A673 (cell line): ENCODE data around the gene CCDC85C. TPM values are rescaled to one million over a fixed set of nuclear protein-coding genes. Genes with fewer than 3 reads are reported as not detected.
A peak's percentile ranks its signal among the peaks of the same experiment; 100 is the strongest.

ENCODE experiments used
- BruUV-seq: library from RNA; stranded (reverse); fragments of 400-500 nt; replicated peaks from 2 replicates; lab custom pipeline; 2021; lab: Mats Ljungman, UMichigan
- CTCF ChIA-PET: fragments of 300-600 bp; sonication (Branson Sonifier 250); formaldehyde crosslinking; loops from one replicate; lab custom pipeline; 2022; ENCODE audit warnings: antibody characterized with exemption; lab: Charles Lee
- POLR2A ChIA-PET: fragments of 300-600 bp; sonication (Branson Sonifier 250); formaldehyde crosslinking; loops from one replicate; lab custom pipeline; 2022; ENCODE audit warnings: antibody characterized with exemption; ENCODE audit not compliant: low non-redundant PET; lab: Charles Lee
- DNase-seq: peaks from one replicate; pipeline ENCODE4 v3.0.0-alpha.2; 2015; ENCODE audit warnings: low spot score
- H3K27ac ChIP-seq: fragments of 200-600 bp; sonication (generic); 2 replicates; pipeline ENCODE4 v1.5.1; 2016; ENCODE audit warnings: mixed run types, low read depth, mild to moderate bottlenecking, mixed read lengths, antibody characterized with exemption, low read length; ENCODE audit not compliant: poor library complexity, severe bottlenecking
- H3K27me3 ChIP-seq: fragments of 200-600 bp; sonication (generic); replicated peaks from 2 replicates; pipeline ENCODE4 v1.6.1; 2017; ENCODE audit warnings: mixed run types, low read depth, mild to moderate bottlenecking, mixed read lengths, antibody characterized with exemption, low read length; ENCODE audit not compliant: insufficient read depth, poor library complexity
- H3K36me3 ChIP-seq: fragments of 200-600 bp; sonication (generic); 2 replicates; pipeline ENCODE4 v1.6.1; 2016; ENCODE audit warnings: mixed run types, mild to moderate bottlenecking, mixed read lengths, antibody characterized with exemption, low read length; ENCODE audit not compliant: insufficient read depth, poor library complexity, severe bottlenecking
- H3K4me1 ChIP-seq: fragments of 200-600 bp; sonication (generic); 2 replicates; pipeline ENCODE4 v1.6.1; 2017; ENCODE audit warnings: mixed run types, mild to moderate bottlenecking, mixed read lengths, antibody characterized with exemption, low read length; ENCODE audit not compliant: insufficient read depth, poor library complexity, severe bottlenecking
- H3K4me3 ChIP-seq: fragments of 200-600 bp; sonication (generic); 2 replicates; pipeline ENCODE4 v1.5.1; 2016; ENCODE audit warnings: low read depth, mixed run types, mild to moderate bottlenecking, mixed read lengths, low read length; ENCODE audit not compliant: poor library complexity, severe bottlenecking
- H3K9me3 ChIP-seq: fragments of 200-600 bp; sonication (generic); 2 replicates; pipeline ENCODE4 v1.6.1; 2016; ENCODE audit warnings: mixed run types, low read depth, mild to moderate bottlenecking, mixed read lengths, antibody characterized with exemption, low read length; ENCODE audit not compliant: poor library complexity, severe bottlenecking
- CTCF ChIP-seq: fragments of 300-800, 200-600 bp; sonication (generic); conservative IDR thresholded peaks from 2 replicates; pipeline ENCODE4 v1.5.1; 2017; ENCODE audit warnings: low read depth, mild to moderate bottlenecking, antibody characterized with exemption, low read length, moderate library complexity, mixed read lengths
- EZH2 ChIP-seq: fragments of 200-600 bp; sonication (generic); IDR thresholded peaks from 2 replicates; pipeline ENCODE4 v1.6.1; 2017; ENCODE audit warnings: borderline replicate concordance, low read depth, mild to moderate bottlenecking, mixed read lengths, antibody characterized with exemption, low read length; ENCODE audit not compliant: poor library complexity, severe bottlenecking
- intact Hi-C: fragments of 100-400 bp; cut with micrococcal nuclease; formaldehyde crosslinking; loops from one replicate; pipeline ENCODE4 v1.10.0; 2022; ENCODE audit not compliant: unreplicated experiment
- total RNA-seq: library from RNA; stranded (reverse); gene quantifications from 2 replicates; pipeline ENCODE4 v1.2.3, GENCODE V29; 2021

CCDC85C gene
- total RNA-seq, 1 experiment from 2014 or later: 24.6 TPM

GRCh38 chr14:99647411-99647810, 43.4 kb upstream of the CCDC85C start:
- Histone ChIP-seq H3K4me1 (no peaks in the 10 kb centered on the region), H3K9me3 (no peaks in the 10 kb centered on the region), H3K27ac (no peak overlapping the region), H3K4me3 (no peak overlapping the region), H3K27me3 (peaks cover 17% of the 10 kb centered on the region), H3K36me3 (no peaks in the 10 kb centered on the region)
- TF ChIP-seq CTCF (no peak), EZH2 (no peak)
- no TSS peak for BruUV-seq
- ChIA-PET CTCF (no interaction called here), POLR2A (no interaction called here)
- no peak for DNase-seq
- intact Hi-C loops: no loop called here

GRCh38 chr14:99645545-99646505, 41.8 kb upstream of the CCDC85C start:
- ChIA-PET POLR2A (no interaction called here), CTCF (no interaction called here)
- peak overlapping the region; percentile 34 for H3K4me3 ChIP-seq
- TF ChIP-seq CTCF (no peak), EZH2 (no peak)
- no peaks in the 10 kb centered on the region for H3K4me1 ChIP-seq
- DNase-seq: no peak
- H3K27ac ChIP-seq: no peak overlapping the region
- H3K9me3 ChIP-seq: no peaks in the 10 kb centered on the region
- intact Hi-C loops: no loop called here
- no TSS peak for BruUV-seq
- no peaks in the 10 kb centered on the region for H3K36me3 ChIP-seq
- peaks cover 17% of the 10 kb centered on the region for H3K27me3 ChIP-seq

- no TSS peak for BruUV-seq
- ChIA-PET POLR2A (no interaction called here), CTCF (no interaction called here)
- Histone ChIP-seq H3K9me3 (no peaks in the 10 kb centered on the region), H3K27me3 (peaks cover 17% of the 10 kb centered on the region), H3K27ac (no peak within 1 kb of the TSS), H3K4me3 (peak within 1 kb of the TSS; percentile 34), H3K4me1 (no peaks in the 10 kb centered on the region), H3K36me3 (no peaks in the 10 kb centered on the region)
- intact Hi-C loops: no loop called here
- DNase-seq: no peak
- TF ChIP-seq CTCF (no peak), EZH2 (no peak)
Measured at GRCh38 chr14:99644723-99645544, 40.9 kb upstream of the CCDC85C start, which contains the start of gene HHIPL1. TSS of gene HHIPL1 (plus strand) at chr14:99645129. CDS start at chr14:99645208, 79 bp downstream.
